Left lung (tissue), 10 donors: Measurements from ENCODE around the gene FZD8. TPM values are rescaled to one million over a fixed set of nuclear protein-coding genes. Genes with fewer than 3 reads are reported as not detected.

Experiments used
- ATAC-seq: fragments of 200-7000 bp; cut with Tn5 transposase; one replicate; pipeline ENCODE4 v1.9.1; 2020; ENCODE audit warnings: moderate library complexity
- DNase-seq, 4 donors: peaks; one replicate each; pipeline ENCODE4 v3.0.0-alpha.2; 2013 to 2020
- H3K27ac ChIP-seq, 2 donors: fragments of 200-600 bp; sonication (generic) in 1 of 2; one replicate each; pipeline versions ENCODE4 v1.5.0 to v1.8.0; 2020 to 2021
- H3K27me3 ChIP-seq, 2 donors: fragments of 200-600 bp; sonication (generic) in 1 of 2; one replicate each; pipeline versions ENCODE4 v1.5.0 to v1.8.0; 2020 to 2021
- H3K36me3 ChIP-seq, 2 donors: fragments of 200-600 bp; sonication (generic) in 1 of 2; one replicate each; pipeline versions ENCODE4 v1.5.0 to v1.8.0; 2020 to 2021
- H3K4me1 ChIP-seq, 2 donors: fragments of 200-600 bp; one replicate each; pipeline ENCODE4 v1.8.0; 2021
- H3K4me3 ChIP-seq, 2 donors: fragments of 200-600 bp; sonication (generic) in 1 of 2; one replicate each; pipeline versions ENCODE4 v1.5.0 to v1.8.0; 2020 to 2021; ENCODE audit warnings: mild to moderate bottlenecking in 1 of 2
- H3K9me3 ChIP-seq, 2 donors: fragments of 200-600 bp; sonication (generic) in 1 of 2; one replicate each; pipeline versions ENCODE4 v1.5.0 to v1.8.0; 2020 to 2021
- intact Hi-C, 2 donors: fragments of 100-400 bp; cut with DNase I; formaldehyde crosslinking; loops; one replicate each; pipeline versions ENCODE4 v1.11.2 to v1.14.2; 2022
- polyA plus RNA-seq, 6 donors: library from polyadenylated mRNA; unstranded; fragments of 120-200 nt; gene quantifications; one replicate each; pipeline ENCODE4 v1.2.1, GENCODE V29; 2013; ENCODE audit not compliant: insufficient read length in 6 of 6
- total RNA-seq, 2 donors: library from RNA; stranded (reverse); fragmentation: NEBNext Ultra II Directional; extraction: Animal tissue kit (Norgen Biotek cat#: 25700); gene quantifications; one replicate each; pipeline ENCODE4 v1.2.1, GENCODE V29; 2021
- TF ChIP-seq, protein P1 (sequence below), 2 donors: fragments of 200-600 bp; sonication (generic) in 1 of 2; IDR thresholded peaks; one replicate each; pipeline versions ENCODE4 v1.5.0 to v1.8.0; 2021; ENCODE audit warnings: antibody characterized with exemption in 2 of 2
- donor health status: DM: no; HTN: yes; CAD: no.
- donor health status: DM: no; HTN: no; CAD: no.

Gene FZD8
- total and polyA plus RNA-seq, 8 donors = 1.9 to 16.4 (median 5.0) TPM

DNA sequence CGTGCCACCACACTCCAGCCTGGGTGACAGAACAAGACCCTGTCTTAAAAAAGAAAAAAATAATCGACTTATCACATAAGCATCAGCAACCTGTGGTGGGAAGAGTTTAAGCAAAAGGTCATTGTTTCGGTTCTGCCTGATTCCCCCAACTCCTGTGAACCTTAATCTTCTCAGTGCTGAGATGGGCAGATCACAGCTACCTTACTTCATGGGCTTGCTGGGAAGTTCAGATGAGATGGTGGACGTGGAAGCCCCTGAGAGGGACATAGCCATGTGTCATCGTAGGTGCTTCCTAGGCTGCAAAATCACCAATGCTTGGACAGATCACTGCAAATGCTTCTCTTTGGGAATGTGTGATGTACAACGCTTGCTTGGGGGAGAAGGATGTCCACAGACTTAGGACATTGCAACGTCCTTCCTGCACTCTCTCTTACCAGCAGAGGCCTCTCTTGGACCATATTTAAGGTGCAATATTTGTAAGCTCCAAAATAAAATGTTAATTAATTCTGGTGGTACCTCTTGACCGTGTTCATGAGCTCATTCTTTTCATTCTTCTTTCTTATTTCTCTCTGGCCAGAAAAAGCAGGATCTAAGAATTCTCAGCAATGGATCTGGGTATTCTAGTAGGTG lies 28.4 kb downstream of the FZD8 start:
- H3K27ac ChIP-seq = no peak overlapping the region
- ATAC-seq (peak; percentile 54), DNase-seq (no peak)
- H3K27me3 ChIP-seq = peaks cover under 1 to 33% of the 10 kb centered on the region in 2 donors
- no peaks in the 10 kb centered on the region for H3K9me3 ChIP-seq
- H3K4me1 ChIP-seq = no peaks in the 10 kb centered on the region
- H3K4me3 ChIP-seq = no peak overlapping the region
- intact Hi-C loops = no loop called here
- H3K36me3 ChIP-seq = no peaks in the 10 kb centered on the region
- TF ChIP-seq, protein P1, sequence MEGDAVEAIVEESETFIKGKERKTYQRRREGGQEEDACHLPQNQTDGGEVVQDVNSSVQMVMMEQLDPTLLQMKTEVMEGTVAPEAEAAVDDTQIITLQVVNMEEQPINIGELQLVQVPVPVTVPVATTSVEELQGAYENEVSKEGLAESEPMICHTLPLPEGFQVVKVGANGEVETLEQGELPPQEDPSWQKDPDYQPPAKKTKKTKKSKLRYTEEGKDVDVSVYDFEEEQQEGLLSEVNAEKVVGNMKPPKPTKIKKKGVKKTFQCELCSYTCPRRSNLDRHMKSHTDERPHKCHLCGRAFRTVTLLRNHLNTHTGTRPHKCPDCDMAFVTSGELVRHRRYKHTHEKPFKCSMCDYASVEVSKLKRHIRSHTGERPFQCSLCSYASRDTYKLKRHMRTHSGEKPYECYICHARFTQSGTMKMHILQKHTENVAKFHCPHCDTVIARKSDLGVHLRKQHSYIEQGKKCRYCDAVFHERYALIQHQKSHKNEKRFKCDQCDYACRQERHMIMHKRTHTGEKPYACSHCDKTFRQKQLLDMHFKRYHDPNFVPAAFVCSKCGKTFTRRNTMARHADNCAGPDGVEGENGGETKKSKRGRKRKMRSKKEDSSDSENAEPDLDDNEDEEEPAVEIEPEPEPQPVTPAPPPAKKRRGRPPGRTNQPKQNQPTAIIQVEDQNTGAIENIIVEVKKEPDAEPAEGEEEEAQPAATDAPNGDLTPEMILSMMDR (IDR thresholded peaks at IDR 0.05) = peak; percentile 12 to 15

DNA sequence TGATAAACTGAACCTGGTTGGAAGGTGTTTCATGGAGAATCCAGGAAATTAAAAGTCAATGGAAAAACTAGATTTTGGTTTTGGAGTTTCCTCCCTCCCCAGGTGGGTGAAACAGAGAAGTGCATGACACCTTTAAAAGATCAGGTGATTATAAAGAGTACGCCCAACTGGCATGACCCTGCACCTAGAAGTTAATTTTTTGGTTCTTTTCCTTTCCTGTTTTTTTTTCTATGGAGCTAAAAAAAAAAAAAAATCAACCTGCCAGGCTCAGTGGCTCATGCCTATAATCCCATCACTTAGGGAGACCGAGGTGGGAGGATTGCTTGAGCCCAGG lies 29.0 kb downstream of the FZD8 start:
- TF ChIP-seq, protein P1 (IDR thresholded peaks at IDR 0.05) = no peak
- Histone ChIP-seq H3K4me1 (peaks cover 2 to 3% of the 10 kb centered on the region in 2 donors), H3K27ac (no peak overlapping the region), H3K9me3 (no peaks in the 10 kb centered on the region), H3K27me3 (peaks cover 6 to 39% of the 10 kb centered on the region in 2 donors), H3K36me3 (no peaks in the 10 kb centered on the region), H3K4me3 (no peak overlapping the region)
- no peak for DNase-seq
- intact Hi-C loops = no loop called here
- ATAC-seq = no peak

DNA sequence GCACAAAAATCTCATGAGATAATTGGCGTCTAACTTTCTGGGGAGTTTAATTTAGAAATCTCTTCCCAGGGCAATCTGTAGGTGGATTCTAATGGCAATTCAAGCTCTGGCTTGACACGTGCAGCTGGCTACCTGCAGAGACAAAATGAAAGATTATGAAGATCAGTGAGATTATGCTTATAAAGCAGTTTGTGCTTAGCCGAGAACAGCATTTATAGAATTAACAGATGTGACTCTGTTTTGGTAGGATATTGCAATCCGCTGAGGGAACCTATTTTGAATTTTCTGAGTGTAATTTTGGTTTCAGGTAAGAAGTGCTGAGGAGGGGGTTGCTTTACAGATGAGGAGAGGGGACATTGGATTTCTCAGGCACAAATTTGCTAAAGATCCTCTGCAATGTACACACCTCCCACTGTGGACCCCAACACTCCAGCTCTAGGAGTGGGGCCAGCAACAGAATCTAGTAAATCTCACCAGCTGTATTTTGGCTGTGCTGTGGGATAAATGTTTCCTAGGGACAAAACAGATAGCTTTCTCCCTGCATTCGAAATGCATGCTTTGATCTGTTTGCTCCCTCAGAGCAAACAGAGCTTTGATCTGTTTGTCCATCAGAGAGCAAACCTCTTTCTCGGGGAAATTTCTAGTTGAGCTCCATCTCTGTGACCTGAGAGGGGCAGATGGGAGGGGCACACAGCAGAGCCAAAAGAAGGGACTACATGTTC lies 29.6 kb downstream of the FZD8 start:
- intact Hi-C loops = no loop called here
- ATAC-seq (no peak), DNase-seq (no peak)
- TF ChIP-seq, protein P1 (IDR thresholded peaks at IDR 0.05) = no peak
- Histone ChIP-seq H3K4me1 (peaks cover 7 to 9% of the 10 kb centered on the region in 2 donors), H3K4me3 (no peak overlapping the region), H3K27me3 (peaks cover 6 to 44% of the 10 kb centered on the region in 2 donors), H3K36me3 (no peaks in the 10 kb centered on the region), H3K27ac (no peak overlapping the region), H3K9me3 (no peaks in the 10 kb centered on the region)

DNA sequence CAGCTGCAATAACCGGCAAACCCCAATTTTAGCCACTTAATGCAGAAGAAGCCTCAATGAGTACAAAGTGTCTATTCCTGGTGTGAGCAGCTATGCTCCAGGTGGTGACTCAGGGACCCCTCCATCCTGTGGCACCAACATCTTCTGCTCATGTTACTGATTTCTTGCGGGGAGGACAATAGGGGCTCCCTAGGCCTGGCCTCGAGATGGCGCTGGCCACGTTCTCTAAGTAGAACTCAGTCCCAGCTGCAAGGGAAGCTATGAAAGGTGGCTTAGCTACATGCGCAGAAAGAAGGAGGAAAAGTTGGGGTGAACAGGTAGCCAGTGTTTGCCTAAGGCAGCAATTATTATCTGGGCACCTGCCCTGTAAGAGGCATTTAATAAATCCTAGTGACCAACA lies 30.3 kb downstream of the FZD8 start:
- intact Hi-C loops = no loop called here
- no peak for ATAC-seq
- Histone ChIP-seq H3K4me1 (peaks cover 8 to 13% of the 10 kb centered on the region in 2 donors), H3K27me3 (peaks cover 6 to 52% of the 10 kb centered on the region in 2 donors), H3K4me3 (no peak overlapping the region), H3K9me3 (no peaks in the 10 kb centered on the region), H3K36me3 (no peaks in the 10 kb centered on the region), H3K27ac (no peak overlapping the region)
- TF ChIP-seq, protein P1 (IDR thresholded peaks at IDR 0.05) = no peak
- DNase-seq = no peak

DNA sequence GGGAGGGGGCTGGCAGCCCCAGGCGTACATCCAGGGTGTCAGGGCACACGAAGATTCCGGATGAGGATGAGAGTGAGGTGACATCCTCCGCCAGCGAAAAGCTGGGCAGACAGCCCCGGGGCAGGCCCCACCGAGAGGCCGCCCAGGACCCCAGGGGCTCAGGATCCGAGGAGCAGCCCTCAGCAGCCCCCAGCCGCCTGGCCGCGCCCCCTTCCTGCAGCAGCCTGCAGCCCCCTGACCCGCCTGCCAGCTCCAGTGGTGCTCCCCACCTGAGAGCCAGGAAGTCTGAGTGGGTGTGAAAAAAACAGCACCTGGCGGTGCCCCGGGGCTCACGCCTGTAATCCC lies 33.8 kb downstream of the FZD8 start:
- no peaks in the 10 kb centered on the region for H3K9me3 ChIP-seq
- H3K4me3 ChIP-seq = no peak overlapping the region
- H3K27me3 ChIP-seq = peaks cover 12 to 86% of the 10 kb centered on the region in 2 donors
- no peaks in the 10 kb centered on the region for H3K36me3 ChIP-seq
- H3K4me1 ChIP-seq = peaks cover 8 to 13% of the 10 kb centered on the region in 2 donors
- intact Hi-C loops = no loop called here
- TF ChIP-seq, protein P1 (IDR thresholded peaks at IDR 0.05) = no peak
- H3K27ac ChIP-seq = no peak overlapping the region
- peak in 1 of 4 donors; percentile 73 for DNase-seq
- no peak for ATAC-seq
